Ovary (tissue), 9 donors: ENCODE data around the gene MIEF2. TPM values are rescaled to one million over a fixed set of nuclear protein-coding genes. Genes with fewer than 3 reads are reported as not detected.

Experiments used
- DNase-seq, 5 donors: peaks; one replicate each; pipeline ENCODE4 v3.0.0-alpha.2; 2019 to 2020
- H3K27ac ChIP-seq, 2 donors: fragments of 200-600 bp; one replicate each; pipeline versions ENCODE4 v1.5.1 to v1.8.0; 2019 to 2022
- H3K27me3 ChIP-seq: fragments of 200-600 bp; one replicate; pipeline ENCODE4 v1.8.0; 2022
- H3K36me3 ChIP-seq: fragments of 200-600 bp; sonication (generic); one replicate; pipeline ENCODE4 v1.5.1; 2019
- H3K4me1 ChIP-seq: one replicate; pipeline ENCODE4 v1.8.1; 2013; ENCODE audit warnings: mild to moderate bottlenecking, moderate library complexity; ENCODE audit not compliant: insufficient read depth
- H3K4me3 ChIP-seq: fragments of 200-600 bp; sonication (generic); one replicate; pipeline ENCODE4 v1.5.1; 2017
- H3K9me3 ChIP-seq, 2 donors: fragments of 200-600 bp in 1 of 2; sonication (generic) in 1 of 2; one replicate each; pipeline versions ENCODE4 v1.5.1 to v1.8.1; 2013 to 2019; ENCODE audit warnings: mild to moderate bottlenecking in 1 of 2, moderate library complexity in 1 of 2
- CTCF ChIP-seq, 3 donors: fragments of 450-650 bp in 2 of 3; fragments of 200-600 bp in 1 of 3; IDR thresholded peaks; one replicate each; pipeline versions ENCODE4 v1.5.1 to v1.8.0; 2016 to 2022; ENCODE audit warnings: antibody characterized with exemption in 3 of 3, mild to moderate bottlenecking in 1 of 3
- EP300 ChIP-seq: sonication (generic); formaldehyde crosslinking; IDR thresholded peaks from one replicate; pipeline ENCODE4 v1.6.1; 2017; ENCODE audit warnings: antibody characterized with exemption
- POLR2A ChIP-seq: fragments of 450-650 bp; IDR thresholded peaks from one replicate; pipeline ENCODE4 v1.6.1; 2017; ENCODE audit warnings: antibody characterized with exemption, mild to moderate bottlenecking, moderate library complexity
- WGBS, 3 donors: extraction: QIAGEN DNeasy Blood & Tissue Kit in 1 of 3; methylation state at CpG; one replicate each; pipeline versions ENCODE4 v1.1.5 to v1.1.7; 2013 to 2017; 5-methylcytosine and 5-hydroxymethylcytosine counted together
- intact Hi-C, 4 donors: fragments of 100-400 bp; cut with DNase I; formaldehyde crosslinking; loops; one replicate each; pipeline versions ENCODE4 v1.11.0 to v1.15.1; 2022 to 2023
- polyA plus RNA-seq, 2 donors: library from polyadenylated mRNA; stranded (reverse); fragments of 200-250 nt in 1 of 2; fragments of 350-450 nt in 1 of 2; fragmentation: Illumina TruSeq in 1 of 2; extraction: RNeasy Lipid Tissue Mini Kit (QIAGEN cat#74804) in 1 of 2; gene quantifications; one replicate each; pipeline ENCODE4 v1.2.3, GENCODE V29; 2013 to 2014
- total RNA-seq, 7 donors: library from RNA; depleted of rRNA in 2 of 7; stranded (reverse); fragments of >200 nt in 2 of 7; fragmentation: NEBNext Ultra II Directional in 3 of 7; extraction: Animal tissue kit (Norgen Biotek cat#: 25700) in 3 of 7; gene quantifications; one replicate each; pipeline versions ENCODE4 v1.1.0 to v1.2.4, GENCODE V29; 2016 to 2023
- donor health status: DM: no; HTN: no; CAD: no; lungs with moderate emphysema.
- donor health status: DM: no; HTN: no; CAD: no.
- donor health status: Bipolar disorder and iron deficiency.
- donor health status: DM: yes; HTN: yes; CAD: no.
- donor health status: DM: no; HTN: no; CAD: no.
- donor health status: DM: yes; HTN: yes; CAD: no.

MIEF2 gene
- total and polyA plus RNA-seq, 9 donors: 4.0 to 36.1 (median 21.9) TPM

- no peak for DNase-seq
- Histone ChIP-seq H3K9me3 (no peaks in the 10 kb centered on the region), H3K4me3 (no peak overlapping the region), H3K27ac (no peak overlapping the region), H3K27me3 (no peaks in the 10 kb centered on the region), H3K36me3 (no peaks in the 10 kb centered on the region), H3K4me1 (peaks cover 2% of the 10 kb centered on the region)
- TF ChIP-seq POLR2A (no peak), EP300 (no peak), CTCF (IDR thresholded peaks at IDR 0.05) (no peak)
- intact Hi-C loops: loop anchor here in 1 of 4 donors (5.0 kb wide), 1 partner anchor 1932 kb away; no protein-coding TSS in a partner anchor
- 89 to 93% (median 91%) methylated on average over 7 of the region's 7 CpGs for WGBS, 3 donors
These were observed 11.7 kb upstream of the MIEF2 start for GRCh38 chr17:18248811-18249210.

- Histone ChIP-seq H3K4me1 (peaks cover 2% of the 10 kb centered on the region), H3K36me3 (no peaks in the 10 kb centered on the region), H3K27ac (no peak overlapping the region), H3K27me3 (no peaks in the 10 kb centered on the region), H3K4me3 (no peak overlapping the region), H3K9me3 (no peaks in the 10 kb centered on the region)
- DNase-seq: no peak
- intact Hi-C loops: no loop called here
- TF ChIP-seq EP300: no peak
- TF ChIP-seq CTCF (IDR thresholded peaks at IDR 0.05): no peak
- no peak for TF ChIP-seq POLR2A
- WGBS, 3 donors: 85 to 87% (median 86%) methylated on average over 9 of the region's 9 CpGs
These were observed 10.2 kb upstream of the MIEF2 start for GRCh38 chr17:18250259-18250658.

- no peak overlapping the region for H3K27ac ChIP-seq
- H3K27me3 ChIP-seq: no peaks in the 10 kb centered on the region
- intact Hi-C loops: no loop called here
- peaks cover 2% of the 10 kb centered on the region for H3K4me1 ChIP-seq
- WGBS, 3 donors: 90 to 95% (median 92%) methylated on average over 14 of the region's 14 CpGs
- DNase-seq: peak in 1 of 5 donors; percentile 24
- no peaks in the 10 kb centered on the region for H3K36me3 ChIP-seq
- H3K9me3 ChIP-seq: no peaks in the 10 kb centered on the region
- no peak for TF ChIP-seq CTCF (IDR thresholded peaks at IDR 0.05)
- no peak for TF ChIP-seq EP300
- no peak for TF ChIP-seq POLR2A
- no peak overlapping the region for H3K4me3 ChIP-seq
These were observed 9.8 kb upstream of the MIEF2 start for GRCh38 chr17:18250708-18251107.

GRCh38 chr17:18251204-18251603 lies 9.3 kb upstream of the MIEF2 start:
- Histone ChIP-seq H3K4me1 (peaks cover 2% of the 10 kb centered on the region), H3K27me3 (no peaks in the 10 kb centered on the region), H3K4me3 (no peak overlapping the region), H3K36me3 (no peaks in the 10 kb centered on the region), H3K9me3 (no peaks in the 10 kb centered on the region), H3K27ac (no peak overlapping the region)
- peak in 1 of 5 donors; percentile 36 for DNase-seq
- TF ChIP-seq POLR2A (no peak), CTCF (IDR thresholded peaks at IDR 0.05) (no peak), EP300 (no peak)
- intact Hi-C loops: no loop called here
- WGBS, 3 donors: 40 to 61% (median 49%) methylated on average over 15 of the region's 15 CpGs
